Progenitor cell of endocrine pancreas (in vitro differentiated cells): ENCODE data around the gene PBX2. TPM values are rescaled to one million over a fixed set of nuclear protein-coding genes. Genes with fewer than 3 reads are reported as not detected.

Experiments used
- DNase-seq: peaks from one replicate; pipeline ENCODE4 v3.0.0; 2021; ENCODE audit warnings: low spot score; ENCODE audit not compliant: unreplicated experiment
- H3K27ac Mint-ChIP-seq: 2 replicates; pipeline ENCODE4 v1.8.0; 2021; ENCODE audit warnings: mild to moderate bottlenecking, moderate library complexity, mixed read lengths
- H3K27me3 Mint-ChIP-seq: 2 replicates; pipeline ENCODE4 v1.8.0; 2021; ENCODE audit warnings: mixed read lengths
- H3K36me3 Mint-ChIP-seq: 2 replicates; pipeline ENCODE4 v1.8.0; 2022; ENCODE audit warnings: mixed read lengths; ENCODE audit not compliant: insufficient read depth
- H3K4me1 Mint-ChIP-seq: 2 replicates; pipeline ENCODE4 v1.8.0; 2021; ENCODE audit warnings: low read depth, mixed read lengths
- H3K4me3 Mint-ChIP-seq: 2 replicates; pipeline ENCODE4 v1.8.0; 2021; ENCODE audit warnings: low read depth, mild to moderate bottlenecking, moderate library complexity, mixed read lengths
- H3K9me3 Mint-ChIP-seq: 2 replicates; pipeline ENCODE4 v1.8.0; 2021; ENCODE audit warnings: low read depth, mixed read lengths
- CTCF ChIP-seq: fragments of 200-600 bp; sonication (generic); IDR thresholded peaks from one replicate; pipeline ENCODE4 v1.5.0; 2021; ENCODE audit warnings: antibody characterized with exemption, mild to moderate bottlenecking; ENCODE audit not compliant: unreplicated experiment
- total RNA-seq: library from RNA; stranded (reverse); gene quantifications from 2 replicates; pipeline ENCODE4 v1.2.1, GENCODE V29; 2021

The PBX2 gene
- total RNA-seq, 1 donor from 2014 or later, result 261 TPM

GRCh38 chr6:32183483-32184083 is 6.4 kb downstream of the PBX2 start:
- TF ChIP-seq CTCF, result no peak
- peaks cover 26% of the 10 kb centered on the region for H3K36me3 Mint-ChIP-seq
- no peaks in the 10 kb centered on the region for H3K27me3 Mint-ChIP-seq
- H3K4me1 Mint-ChIP-seq, result peaks cover 41% of the 10 kb centered on the region
- H3K4me3 Mint-ChIP-seq, result no peak overlapping the region
- DNase-seq, result no peak
- no peaks in the 10 kb centered on the region for H3K9me3 Mint-ChIP-seq
- H3K27ac Mint-ChIP-seq, result no peak overlapping the region

- DNase-seq, result no peak
- Mint-ChIP-seq H3K4me3 (no peak overlapping the region), H3K27ac (no peak overlapping the region), H3K9me3 (no peaks in the 10 kb centered on the region), H3K36me3 (peaks cover 26% of the 10 kb centered on the region), H3K4me1 (peaks cover 36% of the 10 kb centered on the region), H3K27me3 (no peaks in the 10 kb centered on the region)
- no peak for TF ChIP-seq CTCF
Measured at GRCh38 chr6:32183030-32183429, 7.0 kb downstream of the PBX2 start.

- no peak for DNase-seq
- H3K4me3 Mint-ChIP-seq, result no peak overlapping the region
- no peaks in the 10 kb centered on the region for H3K27me3 Mint-ChIP-seq
- no peak overlapping the region for H3K27ac Mint-ChIP-seq
- peaks cover 25% of the 10 kb centered on the region for H3K36me3 Mint-ChIP-seq
- no peaks in the 10 kb centered on the region for H3K9me3 Mint-ChIP-seq
- TF ChIP-seq CTCF, result no peak
- peaks cover 36% of the 10 kb centered on the region for H3K4me1 Mint-ChIP-seq
Measured at GRCh38 chr6:32182555-32182981, 7.4 kb downstream of the PBX2 start.

- no peak for TF ChIP-seq CTCF
- no peaks in the 10 kb centered on the region for H3K27me3 Mint-ChIP-seq
- no peak for DNase-seq
- H3K36me3 Mint-ChIP-seq, result peaks cover 21% of the 10 kb centered on the region
- H3K4me3 Mint-ChIP-seq, result no peak overlapping the region
- peaks cover 35% of the 10 kb centered on the region for H3K4me1 Mint-ChIP-seq
- H3K9me3 Mint-ChIP-seq, result no peaks in the 10 kb centered on the region
- H3K27ac Mint-ChIP-seq, result no peak overlapping the region
Measured at GRCh38 chr6:32181915-32182529, 8.0 kb downstream of the PBX2 start.

- H3K9me3 Mint-ChIP-seq, result no peaks in the 10 kb centered on the region
- H3K36me3 Mint-ChIP-seq, result peaks cover 16% of the 10 kb centered on the region
- H3K27me3 Mint-ChIP-seq, result no peaks in the 10 kb centered on the region
- peak overlapping the region; percentile 16 for H3K4me3 Mint-ChIP-seq
- H3K4me1 Mint-ChIP-seq, result peaks cover 38% of the 10 kb centered on the region
- no peak for TF ChIP-seq CTCF
- DNase-seq, result no peak
- no peak overlapping the region for H3K27ac Mint-ChIP-seq
Measured at GRCh38 chr6:32181148-32181702, 8.8 kb downstream of the PBX2 start.
